ENCODE results near the gene PRIM2. TPM values are rescaled to one million over a fixed set of nuclear protein-coding genes. Genes with fewer than 3 reads are reported as not detected.
"Not testable (repeated sequence)": the region's sequence is repeated elsewhere in the genome, so short reads cannot be mapped to it uniquely, and the experiment has no call there.

The PRIM2 gene
- total and polyA plus RNA-seq, 2 of the 8 experiments (the other 6 are each of a cell fraction or from before 2014, with no cell fraction given): 20.8 to 46.8 TPM

- H3K4me1 ChIP-seq (replicated peaks in 1 of 4; ENCODE audit: control insufficient read depth in 3 of 4, insufficient read depth in 4 of 4, low read length in 3 of 4); FAIRE-seq; CTCF ChIA-PET (ENCODE audit: partially characterized antibody); H3K23ac ChIP-seq (ENCODE audit: insufficient read length); DNase-seq (ENCODE audit: low read depth in 1 of 2, low spot score in 2 of 2); H3K27me3 ChIP-seq (replicated peaks in 1 of 4; ENCODE audit: control insufficient read depth in 3 of 4, extremely low read depth in 1 of 4, insufficient read depth in 3 of 4, low read length in 3 of 4); H3K14ac ChIP-seq (ENCODE audit: insufficient read length); H3K9ac ChIP-seq (replicated peaks in 1 of 4; ENCODE audit: extremely low read depth in 1 of 4, low read depth in 3 of 4, low read length in 3 of 4); H3K4me3 ChIP-seq (ENCODE audit: extremely low read depth in 1 of 4, insufficient read depth in 2 of 4, low read depth in 3 of 4, low read length in 4 of 4); H4K91ac ChIP-seq (replicated peaks; ENCODE audit: insufficient read length, low read length); H2BK120ac ChIP-seq (replicated peaks; ENCODE audit: low read depth, low read length); H4K5ac ChIP-seq (ENCODE audit: insufficient read length, low read depth, low read length); H3K36me3 ChIP-seq (ENCODE audit: control insufficient read depth in 2 of 4, insufficient read depth in 4 of 4, low read length in 3 of 4); H3K9me3 ChIP-seq (ENCODE audit: insufficient read depth in 2 of 2, low read depth in 1 of 2, low read length in 1 of 2); H2AK5ac ChIP-seq (ENCODE audit: low read depth, low read length); POLR2A ChIA-PET (ENCODE audit: partially characterized antibody); H2AFZ ChIP-seq (ENCODE audit: low read length); H3K4ac ChIP-seq (replicated peaks; ENCODE audit: insufficient read length, low read depth, low read length); H2BK20ac ChIP-seq (ENCODE audit: low read length); H3K27ac ChIP-seq (ENCODE audit: low read depth, low read length); H3K4me2 ChIP-seq (ENCODE audit: insufficient read depth in 1 of 2, low read depth in 2 of 2, low read length in 2 of 2); H3K79me1 ChIP-seq (ENCODE audit: low read depth, low read length); H4K8ac ChIP-seq (ENCODE audit: extremely low read depth, insufficient read depth, low read length); H3K18ac ChIP-seq (ENCODE audit: extremely low read depth, low read length); H3K56ac ChIP-seq (replicated peaks; ENCODE audit: insufficient read length, low read depth, low read length); H2BK12ac ChIP-seq (ENCODE audit: low read depth, low read length); H2BK5ac ChIP-seq (ENCODE audit: low read depth, low read length); H4K20me1 ChIP-seq (replicated peaks in 1 of 2; ENCODE audit: control insufficient read depth in 1 of 2, insufficient read depth in 2 of 2, low read length in 2 of 2); H3K23me2 ChIP-seq (ENCODE audit: low read depth, low read length); H2BK15ac ChIP-seq (ENCODE audit: low read length): not testable (repeated sequence)
- WGBS, 2 experiments (ENCODE audit: extremely low coverage in 1 of 2, insufficient coverage in 1 of 2, insufficient read length in 1 of 2, insufficient replicate concordance in 2 of 2, low coverage in 1 of 2, low lambda C conversion rate in 2 of 2, missing lambda C conversion rate in 1 of 2): 94% methylated on average over 3 of the region's 3 CpGs; no CpG with 5 or more reads in 1 of the 2 experiments
- peaks cover 0 to 24% of the 10 kb centered on the region in 2 experiments; a peak in 2 of 4 replicates for H3K79me2 ChIP-seq (ENCODE audit: control insufficient read depth in 1 of 2, insufficient read depth in 2 of 2, low read length in 2 of 2)
Measured at GRCh38 chr6:57392047-57392446, 74.6 kb downstream of the PRIM2 start.

- H3K27ac ChIP-seq (ENCODE audit: low read depth, low read length); H2BK5ac ChIP-seq (ENCODE audit: low read depth, low read length); H4K20me1 ChIP-seq (replicated peaks in 1 of 2; ENCODE audit: control insufficient read depth in 1 of 2, insufficient read depth in 2 of 2, low read length in 2 of 2); H4K91ac ChIP-seq (replicated peaks; ENCODE audit: insufficient read length, low read length); H2AFZ ChIP-seq (ENCODE audit: low read length); H3K4ac ChIP-seq (replicated peaks; ENCODE audit: insufficient read length, low read depth, low read length); H3K56ac ChIP-seq (replicated peaks; ENCODE audit: insufficient read length, low read depth, low read length); H4K8ac ChIP-seq (ENCODE audit: extremely low read depth, insufficient read depth, low read length); FAIRE-seq; DNase-seq (ENCODE audit: low read depth in 1 of 2, low spot score in 2 of 2); H2BK15ac ChIP-seq (ENCODE audit: low read length); H3K4me1 ChIP-seq (replicated peaks in 1 of 4; ENCODE audit: control insufficient read depth in 3 of 4, insufficient read depth in 4 of 4, low read length in 3 of 4); H3K23me2 ChIP-seq (ENCODE audit: low read depth, low read length); H3K79me2 ChIP-seq (ENCODE audit: control insufficient read depth in 1 of 2, insufficient read depth in 2 of 2, low read length in 2 of 2); H3K4me3 ChIP-seq (ENCODE audit: extremely low read depth in 1 of 4, insufficient read depth in 2 of 4, low read depth in 3 of 4, low read length in 4 of 4); H3K18ac ChIP-seq (ENCODE audit: extremely low read depth, low read length); H2BK20ac ChIP-seq (ENCODE audit: low read length); H3K79me1 ChIP-seq (ENCODE audit: low read depth, low read length); H2BK12ac ChIP-seq (ENCODE audit: low read depth, low read length); H4K5ac ChIP-seq (ENCODE audit: insufficient read length, low read depth, low read length); H3K27me3 ChIP-seq (replicated peaks in 1 of 4; ENCODE audit: control insufficient read depth in 3 of 4, extremely low read depth in 1 of 4, insufficient read depth in 3 of 4, low read length in 3 of 4); H3K23ac ChIP-seq (ENCODE audit: insufficient read length); H2AK5ac ChIP-seq (ENCODE audit: low read depth, low read length); H3K36me3 ChIP-seq (ENCODE audit: control insufficient read depth in 2 of 4, insufficient read depth in 4 of 4, low read length in 3 of 4); H3K9me3 ChIP-seq (ENCODE audit: insufficient read depth in 2 of 2, low read depth in 1 of 2, low read length in 1 of 2); H3K9ac ChIP-seq (replicated peaks in 1 of 4; ENCODE audit: extremely low read depth in 1 of 4, low read depth in 3 of 4, low read length in 3 of 4); H3K4me2 ChIP-seq (ENCODE audit: insufficient read depth in 1 of 2, low read depth in 2 of 2, low read length in 2 of 2); H2BK120ac ChIP-seq (replicated peaks; ENCODE audit: low read depth, low read length); H3K14ac ChIP-seq (ENCODE audit: insufficient read length); CTCF ChIA-PET (ENCODE audit: partially characterized antibody): not testable (repeated sequence)
- POLR2A ChIA-PET (ENCODE audit: partially characterized antibody): interaction anchor here (0.6 kb wide), 1 partner anchor 15 kb away, joined by 3 read pairs; no protein-coding TSS in a partner anchor
Measured at GRCh38 chr6:57419341-57419740, 101.9 kb downstream of the PRIM2 start.

Measured in H1 (cell line).